ENCODE results near the gene MTX3.

MTX3 gene

DNA sequence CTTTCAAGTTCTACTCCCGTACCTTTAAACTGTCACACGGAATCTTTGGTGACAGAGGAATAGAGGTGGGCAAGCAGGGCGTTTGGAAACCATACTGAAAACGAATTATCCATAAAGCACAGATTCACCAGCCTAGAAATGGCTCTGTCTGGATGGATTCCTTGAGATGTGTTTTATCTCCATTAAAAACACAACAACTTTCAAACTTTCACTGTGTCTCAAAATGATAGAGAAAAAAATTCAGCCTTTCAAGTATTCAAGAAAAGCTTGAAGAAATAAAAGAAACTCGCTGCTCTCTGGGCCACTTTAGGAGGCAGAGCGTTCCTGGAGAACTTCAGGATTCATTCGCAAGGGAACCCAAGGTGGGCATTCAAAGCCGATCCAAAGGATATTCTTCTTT lies 43.5 kb upstream of the MTX3 start:
- Histone ChIP-seq H3K4me1 (ENCODE audit: control insufficient read depth, insufficient read depth, low read length) (no peaks in the 10 kb centered on the region), H3K36me3 (ENCODE audit: control insufficient read depth in 2 of 2, insufficient read depth in 1 of 2, low read length in 2 of 2) (no peaks in the 10 kb centered on the region), H3K9me3 (ENCODE audit: control insufficient read depth, insufficient read depth, low read depth, low read length) (no peaks in the 10 kb centered on the region), H3K27ac (ENCODE audit: extremely low read depth, low read depth, low read length) (no peak overlapping the region), H3K4me3 (ENCODE audit: low read depth, low read length) (no peak overlapping the region)
- POLR2A ChIA-PET, result no interaction called here
- TF ChIP-seq, protein P1, sequence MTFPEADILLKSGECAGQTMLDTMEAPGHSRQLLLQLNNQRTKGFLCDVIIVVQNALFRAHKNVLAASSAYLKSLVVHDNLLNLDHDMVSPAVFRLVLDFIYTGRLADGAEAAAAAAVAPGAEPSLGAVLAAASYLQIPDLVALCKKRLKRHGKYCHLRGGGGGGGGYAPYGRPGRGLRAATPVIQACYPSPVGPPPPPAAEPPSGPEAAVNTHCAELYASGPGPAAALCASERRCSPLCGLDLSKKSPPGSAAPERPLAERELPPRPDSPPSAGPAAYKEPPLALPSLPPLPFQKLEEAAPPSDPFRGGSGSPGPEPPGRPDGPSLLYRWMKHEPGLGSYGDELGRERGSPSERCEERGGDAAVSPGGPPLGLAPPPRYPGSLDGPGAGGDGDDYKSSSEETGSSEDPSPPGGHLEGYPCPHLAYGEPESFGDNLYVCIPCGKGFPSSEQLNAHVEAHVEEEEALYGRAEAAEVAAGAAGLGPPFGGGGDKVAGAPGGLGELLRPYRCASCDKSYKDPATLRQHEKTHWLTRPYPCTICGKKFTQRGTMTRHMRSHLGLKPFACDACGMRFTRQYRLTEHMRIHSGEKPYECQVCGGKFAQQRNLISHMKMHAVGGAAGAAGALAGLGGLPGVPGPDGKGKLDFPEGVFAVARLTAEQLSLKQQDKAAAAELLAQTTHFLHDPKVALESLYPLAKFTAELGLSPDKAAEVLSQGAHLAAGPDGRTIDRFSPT (tag by site-specific recombination; IDR thresholded peaks at IDR 0.05), result no peak
- TF ChIP-seq KLF9 (tag by site-specific recombination; IDR thresholded peaks at IDR 0.05; ENCODE audit: low read depth) (no peak), PRDM2 (tag by site-specific recombination; IDR thresholded peaks at IDR 0.05; ENCODE audit: borderline replicate concordance) (no peak), ZNF354C (tag by site-specific recombination; IDR thresholded peaks at IDR 0.05; ENCODE audit: borderline replicate concordance, low read depth) (no peak), ZNF670 (tag by site-specific recombination; IDR thresholded peaks at IDR 0.05; ENCODE audit: low read depth) (no peak), ZNF175 (tag by site-specific recombination; IDR thresholded peaks at IDR 0.05) (no peak), ZFP3 (tag by site-specific recombination; IDR thresholded peaks at IDR 0.05; ENCODE audit: low read depth) (no peak), ZNF148 (tag by site-specific recombination; IDR thresholded peaks at IDR 0.05; ENCODE audit: borderline replicate concordance) (no peak)
- TF ChIP-seq, protein P2, sequence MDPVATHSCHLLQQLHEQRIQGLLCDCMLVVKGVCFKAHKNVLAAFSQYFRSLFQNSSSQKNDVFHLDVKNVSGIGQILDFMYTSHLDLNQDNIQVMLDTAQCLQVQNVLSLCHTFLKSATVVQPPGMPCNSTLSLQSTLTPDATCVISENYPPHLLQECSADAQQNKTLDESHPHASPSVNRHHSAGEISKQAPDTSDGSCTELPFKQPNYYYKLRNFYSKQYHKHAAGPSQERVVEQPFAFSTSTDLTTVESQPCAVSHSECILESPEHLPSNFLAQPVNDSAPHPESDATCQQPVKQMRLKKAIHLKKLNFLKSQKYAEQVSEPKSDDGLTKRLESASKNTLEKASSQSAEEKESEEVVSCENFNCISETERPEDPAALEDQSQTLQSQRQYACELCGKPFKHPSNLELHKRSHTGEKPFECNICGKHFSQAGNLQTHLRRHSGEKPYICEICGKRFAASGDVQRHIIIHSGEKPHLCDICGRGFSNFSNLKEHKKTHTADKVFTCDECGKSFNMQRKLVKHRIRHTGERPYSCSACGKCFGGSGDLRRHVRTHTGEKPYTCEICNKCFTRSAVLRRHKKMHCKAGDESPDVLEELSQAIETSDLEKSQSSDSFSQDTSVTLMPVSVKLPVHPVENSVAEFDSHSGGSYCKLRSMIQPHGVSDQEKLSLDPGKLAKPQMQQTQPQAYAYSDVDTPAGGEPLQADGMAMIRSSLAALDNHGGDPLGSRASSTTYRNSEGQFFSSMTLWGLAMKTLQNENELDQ (tag by site-specific recombination; IDR thresholded peaks at IDR 0.05; ENCODE audit: low read depth), result no peak
- CTCF ChIA-PET, result interaction anchor here (0.9 kb wide), 1 partner anchor 24 kb away, joined by 5 read pairs; no protein-coding TSS in a partner anchor

- CTCF ChIA-PET, result interaction anchor here (0.6 to 0.9 kb wide), 2 partner anchors 23 to 257 kb away, joined by 3 to 5 read pairs; no protein-coding TSS in a partner anchor
- H3K27ac ChIP-seq (ENCODE audit: extremely low read depth, low read depth, low read length), result no peak overlapping the region
- TF ChIP-seq OVOL3 (tag by site-specific recombination; IDR thresholded peaks at IDR 0.05), result no peak
- no peak for TF ChIP-seq GLI4 (tag by site-specific recombination; IDR thresholded peaks at IDR 0.05)
- no peak for TF ChIP-seq ZNF747 (tag by site-specific recombination; IDR thresholded peaks at IDR 0.05)
- no peak for TF ChIP-seq ZNF785 (tag by site-specific recombination; IDR thresholded peaks at IDR 0.05)
- TF ChIP-seq ZNF114 (tag by site-specific recombination; IDR thresholded peaks at IDR 0.05), result no peak
- no peaks in the 10 kb centered on the region for H3K4me1 ChIP-seq (ENCODE audit: control insufficient read depth, insufficient read depth, low read length)
- no peaks in the 10 kb centered on the region for H3K9me3 ChIP-seq (ENCODE audit: control insufficient read depth, insufficient read depth, low read depth, low read length)
- no peak overlapping the region for H3K4me3 ChIP-seq (ENCODE audit: low read depth, low read length)
- POLR2A ChIA-PET, result no interaction called here
- no peaks in the 10 kb centered on the region for H3K36me3 ChIP-seq (ENCODE audit: control insufficient read depth in 2 of 2, insufficient read depth in 1 of 2, low read length in 2 of 2)
These were observed 42.5 kb upstream of the MTX3 start for GRCh38 chr5:80033513-80033912.
